SK-N-MC (cell line): ENCODE results near the gene MYO1D.

ENCODE experiments used
- DNase-seq: peaks from one replicate; pipeline ENCODE4 v3.0.0-alpha.2; 2011; ENCODE audit warnings: low read depth, low spot score
- H3K27ac ChIP-seq: fragments of 200-600 bp; sonication (generic); 2 replicates; pipeline ENCODE4 v1.5.1; 2016; ENCODE audit warnings: mixed run types
- H3K36me3 ChIP-seq: fragments of 200-600 bp; sonication (generic); 2 replicates; pipeline ENCODE4 v1.6.1; 2017; ENCODE audit warnings: antibody characterized with exemption, low read length, mixed read lengths; ENCODE audit not compliant: insufficient read depth
- H3K4me3 ChIP-seq: fragments of 200-600 bp; sonication (generic); 2 replicates; pipeline ENCODE4 v1.5.1; 2016
- H3K9ac ChIP-seq: fragments of 200-600 bp; sonication (generic); 2 replicates; pipeline ENCODE4 v1.8.0; 2017; ENCODE audit warnings: mixed run types, mixed read lengths; ENCODE audit not compliant: insufficient read length
- H3K9me3 ChIP-seq: fragments of 200-600 bp; sonication (generic); 2 replicates; pipeline ENCODE4 v1.6.1; 2017; ENCODE audit warnings: low read depth, mild to moderate bottlenecking, antibody characterized with exemption, low read length, moderate library complexity, mixed read lengths
- EZH2 ChIP-seq: fragments of 200-600 bp; sonication (generic); IDR thresholded peaks from one replicate; pipeline ENCODE4 v1.6.1; 2017; ENCODE audit warnings: antibody characterized with exemption
- FOXP2 ChIP-seq: optimal IDR thresholded peaks from 2 replicates; pipeline ENCODE3; 2011; ENCODE audit warnings: mild to moderate bottlenecking, moderate library complexity; ENCODE audit not compliant: insufficient read depth; ENCODE audit errors: extremely low read length, control extremely low read depth
- POLR2AphosphoS5 ChIP-seq: IDR thresholded peaks from 2 replicates; pipeline ENCODE4 v1.6.1; 2012; ENCODE audit warnings: mild to moderate bottlenecking, low read depth, low read length, borderline replicate concordance

The MYO1D gene

GRCh38 chr17:32835291-32835761, 41.6 kb downstream of the MYO1D start:
- TF ChIP-seq EZH2 (no peak), POLR2AphosphoS5 (no peak), FOXP2 (no peak)

GRCh38 chr17:32834104-32834503, 42.8 kb downstream of the MYO1D start:
- no peak for TF ChIP-seq FOXP2
- no peak for TF ChIP-seq EZH2
- Histone ChIP-seq H3K9ac (no peak overlapping the region), H3K4me3 (no peak overlapping the region), H3K27ac (no peak overlapping the region), H3K36me3 (no peaks in the 10 kb centered on the region), H3K9me3 (no peaks in the 10 kb centered on the region)
- no peak for DNase-seq

More at GRCh38 chr17:32835291-32835761, 41.6 kb downstream of the MYO1D start:
- no peak overlapping the region for H3K27ac ChIP-seq
- no peak overlapping the region for H3K9ac ChIP-seq
- H3K9me3 ChIP-seq = no peaks in the 10 kb centered on the region
- no peak for DNase-seq
- H3K4me3 ChIP-seq = no peak overlapping the region
- no peaks in the 10 kb centered on the region for H3K36me3 ChIP-seq

- DNase-seq = no peak
- TF ChIP-seq EZH2 (no peak), POLR2AphosphoS5 (no peak), FOXP2 (no peak)
- Histone ChIP-seq H3K4me3 (no peak overlapping the region), H3K9ac (no peak overlapping the region), H3K36me3 (no peaks in the 10 kb centered on the region), H3K9me3 (no peaks in the 10 kb centered on the region), H3K27ac (no peak overlapping the region)
These were observed 43.4 kb downstream of the MYO1D start for GRCh38 chr17:32833526-32833925.

GRCh38 chr17:32833076-32833475, 43.8 kb downstream of the MYO1D start:
- DNase-seq = no peak
- no peak overlapping the region for H3K27ac ChIP-seq

DNA sequence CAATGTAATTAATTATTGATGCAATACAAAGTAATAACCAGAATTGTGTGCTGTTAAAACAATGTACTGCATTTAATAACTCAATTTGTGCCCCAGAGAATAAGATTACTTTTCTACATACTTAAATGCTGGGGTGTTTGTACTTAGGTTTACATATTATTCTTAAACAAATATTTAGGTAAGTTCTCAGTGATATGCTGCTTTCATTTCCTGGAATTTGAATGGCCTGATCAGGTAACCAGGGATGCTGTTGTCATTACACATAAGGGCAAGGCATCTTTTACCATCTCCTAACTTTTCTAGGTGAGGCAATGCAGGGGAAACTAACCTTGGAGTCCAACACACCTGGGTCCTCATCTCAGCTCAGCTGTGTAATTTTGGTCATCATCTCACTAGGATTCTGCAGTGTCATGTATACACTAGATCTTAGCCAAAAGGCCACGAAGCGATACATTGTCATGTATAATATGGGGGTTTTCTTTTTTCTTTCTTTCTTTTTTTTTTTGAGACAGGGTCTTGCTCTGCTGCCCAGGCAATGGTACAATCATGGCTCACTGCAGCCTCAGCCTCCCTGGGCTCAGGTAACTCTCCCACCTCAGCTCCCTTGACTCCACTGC, 45.2 kb downstream of the MYO1D start:
- DNase-seq = no peak
- no peaks in the 10 kb centered on the region for H3K36me3 ChIP-seq
- no peak overlapping the region for H3K27ac ChIP-seq
- no peak overlapping the region for H3K4me3 ChIP-seq
- TF ChIP-seq FOXP2 (no peak), POLR2AphosphoS5 (no peak)
- H3K9ac ChIP-seq = no peak overlapping the region
- H3K9me3 ChIP-seq = no peaks in the 10 kb centered on the region

More at GRCh38 chr17:32833076-32833475, 43.8 kb downstream of the MYO1D start:
- no peak overlapping the region for H3K4me3 ChIP-seq
- H3K9ac ChIP-seq = no peak overlapping the region
- H3K36me3 ChIP-seq = no peaks in the 10 kb centered on the region
- no peaks in the 10 kb centered on the region for H3K9me3 ChIP-seq
- TF ChIP-seq FOXP2 (no peak), POLR2AphosphoS5 (no peak), EZH2 (no peak)

DNA sequence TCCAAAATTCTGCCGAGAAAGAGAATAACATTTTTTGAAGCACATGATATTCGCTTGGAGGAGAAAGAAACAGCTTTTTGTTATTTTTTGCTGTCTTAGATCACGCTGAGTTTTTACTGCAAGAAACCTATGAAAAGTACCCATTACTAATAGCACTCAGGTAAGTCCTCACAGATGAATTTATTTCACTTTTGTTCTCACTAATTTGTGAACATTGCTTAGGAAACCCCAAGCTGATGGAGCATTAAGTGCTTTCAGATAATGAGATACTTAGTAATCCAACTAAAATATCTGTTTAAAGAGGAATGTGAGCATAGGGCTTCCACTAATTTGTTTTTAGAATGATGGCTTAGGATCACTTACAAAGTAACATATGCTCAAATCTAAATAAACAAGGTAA, 45.7 kb downstream of the MYO1D start:
- H3K9ac ChIP-seq = no peak overlapping the region
- DNase-seq = no peak
- no peak for TF ChIP-seq FOXP2
- TF ChIP-seq EZH2 = no peak
- TF ChIP-seq POLR2AphosphoS5 = no peak
- H3K27ac ChIP-seq = no peak overlapping the region
- H3K4me3 ChIP-seq = no peak overlapping the region
- H3K36me3 ChIP-seq = no peaks in the 10 kb centered on the region
- no peaks in the 10 kb centered on the region for H3K9me3 ChIP-seq

DNA sequence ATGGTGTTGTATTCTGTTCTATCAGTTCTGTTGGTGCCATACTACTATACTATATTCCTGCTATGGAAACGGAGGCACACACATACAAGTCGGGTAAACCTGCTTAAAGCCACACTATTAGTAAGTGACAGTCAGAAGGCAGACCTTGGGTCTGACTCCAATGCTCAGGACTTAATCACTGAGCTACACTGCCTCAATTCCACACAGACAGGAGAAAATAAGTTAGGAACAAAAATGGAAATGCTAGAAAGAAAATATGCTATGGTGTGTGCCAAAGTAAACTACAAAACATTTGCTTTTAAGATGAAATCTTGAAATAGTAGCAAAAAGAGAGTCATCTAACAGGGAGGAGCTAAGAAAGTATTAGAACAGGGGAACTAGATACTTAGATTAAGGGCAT, 48.1 kb downstream of the MYO1D start:
- DNase-seq = no peak
- H3K4me3 ChIP-seq = no peak overlapping the region
- no peak overlapping the region for H3K27ac ChIP-seq
- no peak for TF ChIP-seq EZH2
- no peak for TF ChIP-seq POLR2AphosphoS5
- no peak for TF ChIP-seq FOXP2
- no peaks in the 10 kb centered on the region for H3K36me3 ChIP-seq
- no peak overlapping the region for H3K9ac ChIP-seq
- H3K9me3 ChIP-seq = no peaks in the 10 kb centered on the region

DNA sequence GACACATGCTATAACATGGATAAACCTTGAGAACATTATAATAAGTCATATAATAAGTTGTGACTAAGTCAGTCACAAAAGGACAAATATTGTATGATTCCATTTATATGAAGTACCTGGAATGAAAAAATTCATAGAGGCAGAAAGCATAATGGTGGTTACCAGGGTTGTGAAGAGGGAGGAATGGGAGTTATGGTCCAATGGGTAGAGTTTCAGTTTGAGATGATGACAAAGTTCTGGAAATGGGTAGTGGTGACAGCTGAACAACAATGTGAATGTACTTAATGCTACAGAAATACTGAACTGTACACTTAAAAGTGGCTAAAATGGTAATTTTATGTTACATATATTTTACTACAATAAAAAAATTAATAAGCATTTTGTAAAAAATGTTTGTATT, 49.7 kb downstream of the MYO1D start:
- TF ChIP-seq EZH2 (no peak), POLR2AphosphoS5 (no peak), FOXP2 (no peak)
- Histone ChIP-seq H3K36me3 (no peaks in the 10 kb centered on the region), H3K9ac (no peak overlapping the region), H3K9me3 (no peaks in the 10 kb centered on the region), H3K27ac (no peak overlapping the region), H3K4me3 (no peak overlapping the region)
- no peak for DNase-seq

- H3K9ac ChIP-seq = no peak overlapping the region
- TF ChIP-seq POLR2AphosphoS5 (no peak), FOXP2 (no peak), EZH2 (no peak)
- H3K27ac ChIP-seq = no peak overlapping the region
- no peaks in the 10 kb centered on the region for H3K36me3 ChIP-seq
- DNase-seq = no peak
- H3K9me3 ChIP-seq = no peaks in the 10 kb centered on the region
- no peak overlapping the region for H3K4me3 ChIP-seq
These were observed 50.8 kb downstream of the MYO1D start for GRCh38 chr17:32826076-32826475.
